Fibroblast of skin of right biceps (primary cell): ENCODE results near the gene C16orf92.
A peak's percentile ranks its signal among the peaks of the same experiment; 100 is the strongest.
"Not testable (repeated sequence)": the region's sequence is repeated elsewhere in the genome, so short reads cannot be mapped to it uniquely, and the experiment has no call there.

Source experiments
- DNase-seq: peaks from one replicate; pipeline ENCODE4 v3.0.0-alpha.2; 2013

The C16orf92 gene

DNA sequence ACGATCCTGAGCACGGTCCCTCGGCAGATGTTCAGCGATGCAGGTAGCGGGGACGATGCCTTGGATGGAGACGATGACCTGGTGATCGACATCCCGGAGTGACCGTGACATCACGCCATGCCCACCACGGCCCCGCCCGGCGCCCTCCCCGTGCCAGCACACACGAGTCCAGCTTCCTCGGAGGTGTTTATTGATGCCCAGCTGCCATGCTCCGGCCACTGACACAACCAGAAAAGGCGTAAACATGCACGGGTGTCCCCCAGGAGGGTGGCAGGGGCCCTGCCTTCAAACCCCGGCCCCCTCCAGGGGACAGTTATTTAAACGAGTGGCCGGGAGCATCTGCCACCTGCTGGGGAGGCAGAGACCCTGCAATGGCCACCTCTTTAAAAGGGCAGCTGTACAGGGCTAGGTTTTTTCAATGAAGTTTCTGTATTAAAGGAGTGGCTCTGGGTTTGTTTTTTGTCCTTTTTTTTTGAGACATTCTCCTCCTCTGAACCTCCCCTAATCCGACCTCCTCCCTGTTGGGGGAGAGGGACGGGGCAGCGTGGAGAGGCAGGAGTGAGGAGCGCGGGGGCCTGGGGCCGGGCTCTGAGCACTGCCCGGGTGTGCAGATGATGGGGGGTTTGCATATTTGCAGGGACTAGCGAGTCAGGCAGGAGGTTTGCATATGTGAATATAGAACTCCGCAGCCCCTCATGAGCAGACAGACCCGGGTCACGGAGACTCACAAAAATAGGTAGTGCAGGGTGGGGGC, 17.5 kb upstream of the C16orf92 start:
- DNase-seq, result peak; percentile 44

DNA sequence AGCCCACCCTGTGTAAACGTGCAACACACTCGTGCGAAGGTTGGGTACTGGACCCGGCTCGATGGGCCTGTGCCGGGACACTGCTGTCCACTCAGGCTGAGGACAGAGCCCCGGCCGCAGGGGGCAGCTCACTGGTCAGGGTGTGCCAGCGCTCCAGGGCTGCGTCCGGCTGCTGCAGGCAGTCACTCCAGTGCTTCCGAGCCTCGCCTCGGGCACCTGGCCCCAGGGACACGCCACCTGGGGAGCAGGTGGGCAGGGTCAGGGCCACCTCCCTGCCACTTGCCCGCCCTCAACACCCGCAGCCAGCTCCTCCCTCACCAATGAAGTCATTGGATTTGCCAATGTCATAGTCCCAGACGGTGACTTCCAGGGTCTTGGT, 16.9 kb upstream of the C16orf92 start:
- no peak for DNase-seq

DNA sequence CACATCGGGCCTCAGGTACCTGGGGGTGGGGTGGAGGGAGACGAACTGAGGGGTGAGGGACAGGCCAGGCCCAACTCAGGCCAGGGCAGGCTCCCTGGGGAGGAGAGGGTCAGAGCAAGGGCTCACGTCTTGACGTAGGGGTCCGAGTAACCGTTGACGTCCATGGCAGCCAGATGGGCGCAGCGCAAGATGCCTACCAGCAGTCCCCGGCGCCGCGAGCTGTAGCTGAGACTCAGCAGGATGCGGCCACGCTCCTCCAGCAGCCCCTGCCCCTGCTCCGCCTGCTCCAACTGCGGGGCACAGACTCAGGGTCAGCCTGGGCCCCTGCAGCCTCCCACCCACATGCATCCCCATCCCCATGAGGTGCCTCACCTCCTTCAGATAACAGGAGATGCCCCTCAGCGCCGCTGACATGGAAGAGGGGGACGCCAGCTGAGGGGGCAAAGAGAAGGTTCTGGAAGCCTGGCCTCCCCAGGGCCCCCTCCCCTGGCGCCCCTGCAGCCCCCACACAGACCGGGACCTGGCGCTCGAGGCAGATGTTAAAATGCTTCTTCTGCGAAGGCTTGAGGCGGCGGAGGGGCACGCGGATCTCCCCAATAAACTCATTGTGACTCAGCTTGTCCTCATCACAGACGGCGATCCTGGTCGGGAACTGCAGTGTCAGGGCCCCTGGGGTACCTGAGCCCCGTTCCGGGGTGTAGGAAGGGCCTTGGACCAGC, 16.2 kb upstream of the C16orf92 start:
- DNase-seq, result no peak

DNA sequence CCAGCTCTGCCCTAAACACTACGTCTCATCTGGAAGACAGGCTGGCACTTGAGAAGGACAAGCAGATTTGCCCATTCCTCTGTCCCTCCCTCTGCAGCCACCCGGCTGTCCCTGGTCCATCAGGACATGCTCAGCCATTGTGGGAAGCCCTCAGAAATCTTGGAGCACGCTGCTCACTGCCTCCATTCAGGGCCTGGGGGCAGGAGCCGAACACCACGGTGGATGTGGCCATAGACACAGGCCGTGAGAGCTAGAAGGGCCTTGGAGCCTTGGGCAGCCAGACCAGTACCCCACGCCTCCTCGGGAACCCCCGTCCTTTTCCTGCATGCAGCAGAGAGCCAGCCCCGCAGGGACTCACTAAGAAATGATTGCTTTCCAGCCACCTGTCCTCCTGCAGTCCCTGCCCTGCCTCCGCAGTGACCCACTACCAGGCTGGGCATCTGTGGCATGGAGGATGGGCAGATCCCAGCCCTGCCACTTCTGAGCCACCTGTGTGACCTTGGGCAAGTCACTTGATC, 15.6 kb upstream of the C16orf92 start:
- no peak for DNase-seq

DNA sequence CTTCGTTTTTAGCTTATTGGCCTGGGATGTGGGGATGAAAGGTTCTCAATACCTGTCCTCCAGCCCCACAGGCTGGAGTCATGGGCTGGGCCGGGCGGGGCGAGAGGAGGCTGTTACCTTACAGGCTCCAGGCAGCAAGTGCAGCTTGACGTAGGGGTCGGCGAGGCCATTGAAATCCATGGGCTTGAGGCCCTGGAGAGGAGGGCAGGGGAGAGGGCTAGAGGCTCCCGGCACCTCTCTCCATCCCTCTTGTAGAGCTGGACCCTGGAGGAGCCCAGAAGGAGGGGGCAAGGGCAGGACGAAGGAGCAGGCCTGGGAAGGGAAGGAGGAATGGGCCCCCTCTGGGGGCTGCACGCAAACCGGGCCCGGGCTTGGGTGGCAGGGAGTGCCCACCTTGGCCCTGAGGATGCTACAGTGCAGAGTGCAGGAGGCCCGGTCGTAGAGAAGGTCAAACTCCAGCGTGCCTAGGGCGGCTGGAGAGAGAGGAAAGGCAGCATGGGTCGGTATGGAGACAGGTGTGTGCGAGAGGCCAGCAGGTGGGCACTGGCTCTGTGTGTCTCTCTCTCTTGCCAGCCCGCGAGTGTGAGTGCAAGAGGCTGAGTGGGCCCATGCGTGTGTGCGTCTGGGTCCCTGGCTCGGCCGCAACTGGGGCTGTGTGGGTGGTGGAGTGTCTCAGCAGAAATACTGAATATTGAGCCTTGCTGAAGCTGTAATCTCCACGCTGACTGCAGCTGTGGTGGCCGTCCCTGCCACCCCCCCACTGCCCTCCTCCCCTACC, 13.7 kb upstream of the C16orf92 start:
- DNase-seq, result no peak

DNA sequence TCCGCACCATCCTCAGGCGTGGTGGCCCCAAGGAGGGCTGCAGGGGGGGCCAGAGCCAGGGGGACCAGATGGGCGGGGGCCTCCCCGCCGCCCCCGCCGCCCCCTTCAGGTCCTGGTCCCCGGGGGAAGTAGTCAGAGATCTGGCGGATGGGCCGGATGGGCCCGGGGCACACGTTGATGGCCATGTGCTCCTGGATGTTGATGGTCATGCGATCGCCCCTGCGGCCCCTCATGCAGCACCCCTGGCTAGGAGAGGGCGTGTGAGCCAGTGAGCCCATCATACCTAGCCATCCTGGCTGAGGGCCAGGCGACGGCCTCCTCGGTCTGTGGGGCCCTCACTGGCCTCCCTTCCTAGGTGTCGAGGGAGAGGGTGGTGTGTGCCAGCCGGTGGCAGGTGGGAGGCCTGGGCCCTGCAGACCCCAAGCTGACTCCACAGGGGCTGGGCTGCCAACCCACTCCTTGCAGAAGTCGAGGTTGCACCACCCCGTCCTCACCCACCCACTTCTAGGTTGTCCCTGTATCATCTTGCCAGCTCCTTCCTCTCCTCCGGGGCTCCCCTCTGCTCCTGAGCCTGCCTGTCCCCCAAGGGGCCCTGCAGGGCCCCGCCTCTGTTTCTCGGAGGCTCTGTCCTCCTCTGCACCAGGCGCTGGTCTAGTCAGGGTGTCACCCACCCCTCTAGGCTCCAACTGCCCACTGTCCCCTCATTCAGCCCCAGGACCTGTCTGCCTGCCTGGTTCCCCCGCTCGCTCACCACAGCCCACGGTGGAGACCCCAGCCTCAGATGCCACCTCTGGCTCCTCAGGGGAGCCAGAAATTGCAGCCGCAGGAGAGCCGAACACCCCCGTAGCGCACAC, 12.8 kb upstream of the C16orf92 start:
- DNase-seq, result no peak

DNA sequence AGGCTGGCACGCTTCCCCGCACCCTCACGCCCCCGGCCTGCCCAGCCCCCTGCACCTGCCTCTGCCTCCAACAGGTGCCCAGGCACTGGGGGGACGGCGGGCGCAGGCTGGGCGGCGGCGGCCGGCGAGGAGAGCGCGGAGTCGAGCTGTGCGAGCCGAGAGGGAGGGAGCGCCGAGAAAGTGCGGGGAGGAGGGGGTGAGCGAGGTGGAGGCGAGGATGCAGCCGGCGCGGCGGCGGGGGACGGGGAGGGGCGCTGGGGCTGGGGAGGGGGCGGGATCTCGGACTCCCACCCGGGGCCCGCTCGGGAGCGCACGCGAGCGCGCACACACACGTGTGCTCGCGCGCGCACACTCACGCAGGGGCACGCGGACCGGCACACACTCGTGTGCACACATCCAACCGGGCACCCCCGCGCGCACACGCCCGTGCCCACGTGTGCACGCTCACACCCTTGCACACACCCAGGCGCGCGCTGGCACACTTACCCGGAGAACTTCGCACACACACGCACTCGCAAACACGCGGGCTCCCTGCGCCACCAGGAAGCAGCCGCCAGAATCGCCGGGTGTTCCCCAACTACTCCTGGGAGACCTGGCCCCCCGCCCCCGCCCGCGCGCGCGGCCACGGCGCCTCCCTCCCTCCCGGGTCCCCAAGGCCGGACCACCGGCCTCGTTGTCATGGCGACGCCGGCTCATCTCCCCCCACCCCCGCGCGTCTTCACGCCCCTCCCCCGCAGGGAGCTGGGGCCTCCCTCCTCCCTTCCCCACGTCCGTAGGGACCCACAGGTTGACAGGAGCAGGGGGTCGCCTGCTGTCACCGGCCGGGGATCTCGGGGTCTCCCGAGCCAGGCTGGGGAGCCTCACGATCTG, 11.9 kb upstream of the C16orf92 start, which contains the start of gene DOC2A:
TSS of gene DOC2A (minus strand) at position 184 of the 870 bp plus-strand sequence. CDS start 805 bp downstream, outside the sequence.
- DNase-seq, result no peak

DNA sequence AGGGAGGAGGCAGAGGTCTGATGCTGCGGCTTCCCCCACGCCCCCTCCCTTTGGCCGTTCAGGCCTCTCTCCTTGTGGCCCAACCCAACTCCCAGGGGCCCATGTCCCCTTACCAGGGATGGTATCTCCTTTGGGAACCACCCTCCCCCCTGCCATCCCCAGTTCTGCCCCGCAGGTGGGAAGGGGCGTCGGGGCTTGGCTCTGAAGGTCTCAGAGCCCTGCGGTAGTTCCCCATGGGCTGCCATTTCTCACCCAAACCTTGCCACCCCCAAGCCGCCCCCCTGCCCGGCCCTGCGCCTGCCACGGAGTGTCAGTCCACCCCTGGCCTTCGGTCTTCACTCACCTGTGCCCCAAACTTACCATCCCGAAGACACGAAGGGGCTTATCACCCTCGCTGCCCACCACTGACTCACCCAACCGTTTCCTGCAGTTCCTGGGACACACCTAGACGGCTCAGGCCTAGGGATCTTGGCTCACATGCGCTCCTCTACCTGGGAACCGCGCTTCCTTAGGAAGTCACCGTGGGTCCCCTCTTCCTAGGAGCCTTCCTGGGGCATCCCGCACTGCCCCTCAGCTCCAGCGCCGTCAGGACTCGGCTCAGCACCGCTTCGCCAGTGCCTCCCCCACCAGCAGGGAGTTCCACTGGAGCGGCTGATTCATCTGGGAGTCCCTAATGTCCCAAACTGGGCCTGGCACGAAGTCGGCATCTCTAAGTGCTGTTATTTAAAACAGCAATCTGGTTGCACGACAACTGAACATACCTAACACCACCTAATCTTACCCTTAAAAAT, 11.1 kb upstream of the C16orf92 start:
- no peak for DNase-seq

DNA sequence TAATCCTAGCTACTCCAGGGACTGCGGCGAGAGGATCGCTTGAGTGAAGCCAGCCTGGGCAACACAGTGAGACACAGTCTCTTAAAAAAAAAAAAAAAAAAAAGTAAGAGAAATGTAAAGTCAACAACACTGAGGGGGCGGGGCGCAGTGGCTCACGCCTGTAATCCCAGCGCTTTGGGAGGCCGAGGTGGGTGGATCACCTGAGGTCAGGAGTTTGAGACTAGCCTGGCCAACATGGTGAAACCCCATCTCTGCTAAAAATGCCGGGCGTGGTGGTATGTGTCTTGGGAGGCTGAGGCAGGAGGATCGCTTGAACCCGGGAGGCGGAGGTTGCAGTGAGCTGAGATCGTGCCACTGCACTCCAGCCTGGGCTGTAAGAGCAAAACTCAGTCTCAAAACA, 10.4 kb upstream of the C16orf92 start:
- DNase-seq, result not testable (repeated sequence)

DNA sequence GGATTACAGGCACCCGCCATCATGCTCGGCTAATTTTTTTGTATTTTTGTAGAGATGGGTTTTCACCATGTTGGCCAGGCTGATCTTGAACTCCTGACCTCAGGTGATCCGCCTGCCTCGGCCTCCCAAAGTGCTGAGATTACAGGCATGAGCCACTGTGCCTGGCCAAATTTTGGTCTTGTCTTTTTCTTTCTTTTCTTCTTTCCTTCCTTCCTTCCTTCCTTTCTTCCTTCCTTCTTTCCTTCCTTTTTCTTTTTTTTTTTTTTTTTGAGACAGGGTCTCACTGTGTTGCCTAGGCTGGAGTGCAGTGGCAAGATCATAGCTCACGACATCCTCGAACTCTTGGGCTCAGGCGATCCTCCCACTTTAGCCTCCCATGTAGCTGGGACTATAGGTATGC, 7.5 kb upstream of the C16orf92 start:
- not testable (repeated sequence) for DNase-seq

DNA sequence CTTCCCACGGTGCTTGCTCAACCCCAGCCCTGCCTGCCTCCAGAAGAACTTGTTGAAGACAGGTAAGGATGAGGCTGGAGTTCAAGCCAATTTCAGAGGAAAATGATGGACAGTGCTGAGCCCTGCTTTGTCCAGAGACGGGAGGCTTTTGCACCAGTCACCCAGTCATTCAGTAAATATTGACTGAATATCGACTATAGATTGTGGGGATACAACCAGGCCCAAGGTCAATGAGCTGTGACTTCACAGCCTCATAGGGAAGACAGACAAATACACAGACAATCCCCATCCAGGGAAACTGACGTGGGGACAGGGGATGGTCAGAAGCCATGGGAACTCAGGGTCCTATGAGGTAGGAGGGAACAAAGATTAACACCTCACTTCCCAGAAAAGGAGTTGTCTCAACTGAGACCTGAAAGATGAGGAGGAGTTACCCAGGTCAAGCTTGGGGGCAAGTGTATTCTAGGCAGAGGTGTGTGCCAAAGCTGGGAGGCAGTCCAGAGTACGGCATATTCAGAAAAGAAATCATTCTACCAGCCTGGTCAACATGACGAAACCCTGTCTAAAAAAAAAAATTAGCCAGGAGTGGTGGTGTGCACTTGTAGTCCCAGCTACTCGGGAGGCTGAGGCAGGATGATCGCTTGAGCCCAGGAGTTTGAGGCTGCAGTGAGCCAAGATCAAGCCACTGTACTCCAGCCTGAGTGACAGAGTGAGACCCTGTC, 6.3 kb upstream of the C16orf92 start:
- no peak for DNase-seq

DNA sequence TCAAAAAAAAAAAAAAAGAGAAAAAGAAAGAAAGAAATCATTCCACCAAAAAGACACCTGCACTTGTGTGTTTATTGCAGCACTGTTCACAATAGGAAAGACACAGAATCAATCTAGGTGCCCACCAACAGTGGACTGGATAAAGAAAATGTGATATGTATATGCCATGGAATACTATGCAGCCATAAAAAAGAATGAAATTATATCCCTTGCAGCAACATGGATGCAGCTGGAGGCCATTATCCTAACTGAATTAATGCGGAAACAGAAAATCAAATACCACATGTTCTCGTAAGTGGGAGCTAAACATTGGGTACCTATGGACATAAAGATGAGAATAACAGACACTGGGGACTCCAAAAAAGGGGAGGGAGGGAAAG, 5.7 kb upstream of the C16orf92 start:
- DNase-seq, result no peak

DNA sequence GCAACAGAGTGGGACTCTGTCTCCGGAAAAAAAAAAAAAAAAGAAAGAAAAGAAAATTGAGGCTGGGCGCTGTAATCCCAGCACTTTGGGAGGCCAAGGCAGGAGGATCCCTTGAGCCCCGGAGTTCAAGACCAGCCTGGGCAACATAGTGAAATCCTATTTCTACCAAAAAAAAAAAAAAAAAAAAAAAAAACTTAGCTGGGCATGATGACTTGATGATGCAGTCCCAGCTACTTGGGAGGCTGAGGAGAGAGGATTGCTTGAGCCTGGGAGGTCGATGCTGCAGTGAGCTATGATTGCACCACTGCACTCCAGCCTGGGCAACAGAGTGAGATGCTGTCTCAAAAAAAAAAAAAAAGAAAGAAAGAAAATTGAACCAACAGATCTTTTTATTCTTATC, 5.1 kb upstream of the C16orf92 start:
- not testable (repeated sequence) for DNase-seq

DNA sequence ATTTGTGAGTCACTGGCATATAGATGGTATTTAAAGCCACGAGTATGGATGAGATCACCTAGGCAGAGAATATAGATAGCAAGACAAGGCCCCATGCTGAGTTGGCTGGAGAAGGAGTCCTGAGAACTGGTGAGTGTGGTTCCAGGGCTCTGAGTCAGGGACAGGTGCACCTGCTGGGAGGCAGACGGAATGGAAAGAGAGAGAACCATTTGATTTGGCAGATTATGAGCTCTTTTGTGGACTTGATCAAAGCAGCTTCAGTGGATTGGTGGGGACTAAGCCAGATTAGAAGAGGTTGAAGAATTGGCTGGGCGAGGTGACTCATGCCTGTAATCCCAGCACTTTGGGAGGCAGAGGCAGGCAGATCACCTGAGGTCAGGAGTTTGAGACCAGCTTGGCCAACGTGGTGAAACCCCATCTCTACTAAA, 4.3 kb upstream of the C16orf92 start:
- DNase-seq, result peak; percentile 72

DNA sequence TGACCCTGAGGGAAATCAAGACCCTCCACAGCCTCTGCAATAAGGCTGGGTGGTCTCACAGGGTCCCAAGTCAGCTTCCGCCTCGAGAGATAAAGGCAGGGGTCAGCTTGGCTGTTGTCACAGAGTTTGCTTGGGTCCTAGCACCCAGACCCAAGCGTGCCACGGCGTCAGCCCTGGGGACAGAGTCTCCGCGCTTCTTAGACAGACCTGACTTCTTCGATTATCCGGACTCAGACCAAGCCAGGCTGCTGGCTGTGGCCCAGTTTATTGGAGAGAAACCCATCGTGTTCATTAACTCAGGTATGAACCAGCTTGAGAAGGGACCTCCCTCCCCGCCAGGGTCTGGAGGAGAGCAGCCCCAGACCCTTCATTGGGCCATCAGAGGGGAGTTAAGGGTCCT, 588 bp downstream of the C16orf92 start:
- DNase-seq, result no peak

DNA sequence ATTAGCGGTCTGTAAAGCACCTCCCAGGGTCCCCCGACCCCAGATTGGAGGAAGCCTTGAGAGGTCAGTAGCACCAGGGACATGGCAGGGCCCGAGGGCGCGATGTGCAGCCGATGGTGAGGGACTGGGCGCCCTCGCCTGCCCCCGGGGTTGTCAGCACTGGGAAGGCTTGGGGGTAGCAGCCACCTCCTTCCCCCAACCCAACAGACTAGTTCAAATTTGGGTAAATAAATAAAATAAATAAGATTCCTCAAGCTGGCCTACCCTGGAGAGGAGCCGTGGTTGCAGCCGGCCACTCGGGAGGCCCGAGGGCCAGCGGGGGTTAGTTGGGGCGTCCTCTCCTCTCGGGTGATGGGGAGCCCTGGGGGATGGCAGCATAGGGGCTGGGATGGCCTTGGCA, 1.5 kb downstream of the C16orf92 start:
- DNase-seq, result no peak

DNA sequence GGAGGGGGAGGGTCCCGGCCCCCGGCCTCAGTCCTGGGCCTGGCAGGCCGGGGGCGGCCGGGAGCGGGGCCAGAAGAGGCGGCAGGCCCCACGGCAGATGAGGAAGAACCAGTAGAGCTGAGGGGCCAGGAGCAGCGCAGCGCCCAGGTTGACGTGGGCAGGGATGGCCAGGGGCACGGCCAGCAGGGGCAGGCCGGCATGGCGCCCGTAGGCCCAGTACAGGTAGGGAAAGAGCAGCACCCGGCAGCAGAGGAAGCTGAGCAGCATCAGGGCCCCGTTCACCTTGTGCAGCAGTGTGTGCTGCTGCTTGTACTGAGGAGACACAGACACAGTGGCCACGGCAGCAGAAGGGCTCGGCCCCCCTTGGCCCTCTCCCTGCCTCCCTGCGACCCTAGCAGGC, 2.2 kb downstream of the C16orf92 start:
- no peak for DNase-seq

DNA sequence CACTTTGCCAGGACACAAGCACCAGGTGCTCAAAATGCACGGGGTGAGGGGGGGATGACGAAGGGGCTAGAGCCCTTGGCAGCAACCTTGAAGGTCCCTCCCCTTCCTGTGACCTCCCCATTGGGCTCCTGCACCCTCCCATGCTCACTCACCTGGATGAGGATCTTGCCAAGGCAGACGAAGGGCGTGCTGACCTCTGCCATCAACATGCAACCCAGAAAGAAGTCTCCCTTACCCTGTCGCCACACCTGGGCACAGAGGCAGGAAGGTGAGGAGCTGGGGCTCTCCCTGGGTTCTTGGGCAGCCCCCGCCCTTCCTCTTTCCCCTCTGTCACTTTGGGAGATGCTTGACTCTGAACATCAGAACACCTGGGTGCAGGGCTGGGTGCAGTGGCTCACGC, 2.6 kb downstream of the C16orf92 start:
- DNase-seq, result no peak

DNA sequence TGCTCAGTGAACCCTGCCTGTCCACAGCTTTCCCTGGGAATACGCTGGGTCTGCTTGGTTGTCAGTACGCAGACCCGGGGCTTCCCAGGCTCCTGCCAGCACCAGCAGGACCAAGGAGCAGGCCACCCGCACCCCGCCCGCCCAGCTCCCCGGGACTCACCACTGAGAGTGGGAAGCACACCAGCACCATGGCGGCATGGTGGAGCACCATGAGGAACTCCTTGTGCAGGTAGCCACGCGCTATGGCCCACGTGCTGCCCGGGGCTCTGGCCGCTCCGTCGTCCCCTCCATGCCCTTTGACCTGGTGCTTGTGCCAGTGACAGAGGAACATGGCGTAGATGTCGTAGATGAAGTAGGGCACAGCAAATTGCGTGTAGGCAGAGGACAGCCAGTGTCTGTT, 3.5 kb downstream of the C16orf92 start:
- no peak for DNase-seq
